ENCODE data around the gene IFIT1B.
"Not testable (repeated sequence)": the region's sequence is repeated elsewhere in the genome, so short reads cannot be mapped to it uniquely, and the experiment has no call there.

Gene IFIT1B

GRCh38 chr10:89348975-89349374, 28.9 kb upstream of the IFIT1B start:
- DNase-seq = no peak

- not testable (repeated sequence) for DNase-seq
Observed at GRCh38 chr10:89350631-89351315, 27.1 kb upstream of the IFIT1B start.

GRCh38 chr10:89351412-89351779, 26.5 kb upstream of the IFIT1B start:
- no peak for DNase-seq

- DNase-seq = no peak
Observed at GRCh38 chr10:89351780-89352597, 25.9 kb upstream of the IFIT1B start.

GRCh38 chr10:89352802-89353201, 25.1 kb upstream of the IFIT1B start:
- no peak for DNase-seq

GRCh38 chr10:89355394-89355931, 22.4 kb upstream of the IFIT1B start:
- DNase-seq = no peak

GRCh38 chr10:89357096-89357495, 20.8 kb upstream of the IFIT1B start:
- DNase-seq = no peak

GRCh38 chr10:89357975-89358374, 19.9 kb upstream of the IFIT1B start:
- DNase-seq = no peak

GRCh38 chr10:89360157-89360556, 17.7 kb upstream of the IFIT1B start:
- DNase-seq = no peak

- DNase-seq = no peak
Observed at GRCh38 chr10:89362929-89363328, 14.9 kb upstream of the IFIT1B start.

- DNase-seq = no peak
Observed at GRCh38 chr10:89363729-89364442, 14.0 kb upstream of the IFIT1B start.

- no peak for DNase-seq
Observed at GRCh38 chr10:89364531-89364930, 13.3 kb upstream of the IFIT1B start.

- peak; percentile 12 for DNase-seq
Observed at GRCh38 chr10:89367529-89367928, 10.3 kb upstream of the IFIT1B start.

- DNase-seq = no peak
Observed at GRCh38 chr10:89368129-89368528, 9.7 kb upstream of the IFIT1B start.

- no peak for DNase-seq
Observed at GRCh38 chr10:89369156-89370105, 8.4 kb upstream of the IFIT1B start.

GRCh38 chr10:89371079-89371478, 6.8 kb upstream of the IFIT1B start:
- no peak for DNase-seq

GRCh38 chr10:89371987-89372386, 5.9 kb upstream of the IFIT1B start:
- no peak for DNase-seq

- DNase-seq = no peak
Observed at GRCh38 chr10:89373916-89374711, 3.7 kb upstream of the IFIT1B start.

GRCh38 chr10:89374713-89375141, 3.1 kb upstream of the IFIT1B start:
- DNase-seq = no peak

GRCh38 chr10:89379103-89379502, 1.2 kb downstream of the IFIT1B start:
- no peak for DNase-seq

- DNase-seq = no peak
Observed at GRCh38 chr10:89382757-89383156, 4.9 kb downstream of the IFIT1B start.
